Astrocyte (in vitro differentiated cells and primary cell): ENCODE results near the gene SCNN1B.

Experiments
- EZH2 ChIP-seq: IDR thresholded peaks from 2 replicates; pipeline ENCODE4 v1.6.1; 2012; ENCODE audit warnings: mild to moderate bottlenecking, low read length, inconsistent platforms; ENCODE audit not compliant: insufficient read depth
- TF ChIP-seq, protein P1 (sequence below): IDR thresholded peaks from 2 replicates; pipeline ENCODE4 v1.5.1; 2011; ENCODE audit warnings: low read depth, mild to moderate bottlenecking, inconsistent platforms, low read length, moderate library complexity; ENCODE audit not compliant: insufficient read depth

DNA sequence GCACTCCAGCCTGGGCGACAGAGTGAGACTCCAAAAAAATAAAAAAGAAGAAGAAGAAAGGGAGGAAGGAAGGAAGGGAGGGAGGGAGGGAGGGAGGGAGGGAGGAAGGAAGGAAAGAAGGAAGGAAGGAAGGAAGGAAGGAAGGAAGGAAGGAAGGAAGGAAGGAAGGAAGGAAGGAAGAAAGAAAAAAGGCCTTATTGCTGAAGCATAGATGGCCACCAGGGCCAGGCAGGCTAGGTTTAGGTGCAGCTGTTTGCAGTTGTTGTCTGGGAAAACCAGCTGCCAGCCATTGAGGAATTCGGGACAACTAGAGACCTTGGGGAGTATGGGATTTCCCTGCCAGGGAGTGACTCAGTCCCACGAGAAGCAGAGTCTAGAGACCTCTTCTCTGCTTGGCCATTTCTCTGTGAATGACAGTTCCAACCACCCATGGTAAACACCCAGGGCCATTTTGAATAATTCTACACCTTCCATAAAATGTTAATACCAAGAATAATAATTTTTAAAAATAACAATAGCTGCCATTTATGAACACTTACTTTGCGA is 31.0 kb downstream of the SCNN1B start:
- TF ChIP-seq, protein P1, sequence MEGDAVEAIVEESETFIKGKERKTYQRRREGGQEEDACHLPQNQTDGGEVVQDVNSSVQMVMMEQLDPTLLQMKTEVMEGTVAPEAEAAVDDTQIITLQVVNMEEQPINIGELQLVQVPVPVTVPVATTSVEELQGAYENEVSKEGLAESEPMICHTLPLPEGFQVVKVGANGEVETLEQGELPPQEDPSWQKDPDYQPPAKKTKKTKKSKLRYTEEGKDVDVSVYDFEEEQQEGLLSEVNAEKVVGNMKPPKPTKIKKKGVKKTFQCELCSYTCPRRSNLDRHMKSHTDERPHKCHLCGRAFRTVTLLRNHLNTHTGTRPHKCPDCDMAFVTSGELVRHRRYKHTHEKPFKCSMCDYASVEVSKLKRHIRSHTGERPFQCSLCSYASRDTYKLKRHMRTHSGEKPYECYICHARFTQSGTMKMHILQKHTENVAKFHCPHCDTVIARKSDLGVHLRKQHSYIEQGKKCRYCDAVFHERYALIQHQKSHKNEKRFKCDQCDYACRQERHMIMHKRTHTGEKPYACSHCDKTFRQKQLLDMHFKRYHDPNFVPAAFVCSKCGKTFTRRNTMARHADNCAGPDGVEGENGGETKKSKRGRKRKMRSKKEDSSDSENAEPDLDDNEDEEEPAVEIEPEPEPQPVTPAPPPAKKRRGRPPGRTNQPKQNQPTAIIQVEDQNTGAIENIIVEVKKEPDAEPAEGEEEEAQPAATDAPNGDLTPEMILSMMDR: no peak
- TF ChIP-seq EZH2: no peak
